GM23248 (cell line): ENCODE results near the gene NLRP8.

Source experiments
- EZH2 ChIP-seq: fragments of 200-600 bp; sonication (generic); IDR thresholded peaks from 2 replicates; pipeline ENCODE4 v1.6.1; 2018; ENCODE audit warnings: antibody characterized with exemption, mild to moderate bottlenecking; ENCODE audit not compliant: insufficient read depth, poor library complexity, severe bottlenecking
- EZH2phosphoT487 ChIP-seq: fragments of 200-600 bp; sonication (generic); IDR thresholded peaks from 2 replicates; pipeline ENCODE4 v1.6.1; 2018; ENCODE audit warnings: antibody characterized with exemption, moderate library complexity, mild to moderate bottlenecking, low read depth; ENCODE audit not compliant: insufficient read depth

GRCh38 chr19:55986487-55986886 is 38.9 kb downstream of the NLRP8 start, which contains the start of gene NLRP5:
- TF ChIP-seq EZH2 (no peak), EZH2phosphoT487 (no peak)
